CD4-positive, alpha-beta T cell treated with Interleukin-12 subunit alpha and Interleukin-12 subunit beta, for 1 hour (primary cell): ENCODE measurements around the gene KDM4B.
A peak's percentile ranks its signal among the peaks of the same experiment; 100 is the strongest.
"Not testable (repeated sequence)": the region's sequence is repeated elsewhere in the genome, so short reads cannot be mapped to it uniquely, and the experiment has no call there.

Source experiments
- DNase-seq: peaks from one replicate; pipeline ENCODE4 v3.0.0-alpha.2; 2020

The KDM4B gene

GRCh38 chr19:4969292-4969771 is 419 bp downstream of the KDM4B start:
- no peak for DNase-seq

- peak; percentile 13 for DNase-seq
Observed at GRCh38 chr19:4969772-4970531, 1.0 kb downstream of the KDM4B start.

- DNase-seq: no peak
Observed at GRCh38 chr19:4970558-4971423, 1.9 kb downstream of the KDM4B start.

- peak; percentile 33 for DNase-seq
Observed at GRCh38 chr19:4971424-4971793, 2.5 kb downstream of the KDM4B start.

GRCh38 chr19:4971816-4972495 is 3.0 kb downstream of the KDM4B start:
- no peak for DNase-seq

- DNase-seq: no peak
Observed at GRCh38 chr19:4972509-4973230, 3.8 kb downstream of the KDM4B start.

- DNase-seq: no peak
Observed at GRCh38 chr19:4974880-4975469, 6.1 kb downstream of the KDM4B start.

GRCh38 chr19:4975601-4976000 is 6.7 kb downstream of the KDM4B start:
- DNase-seq: not testable (repeated sequence)

GRCh38 chr19:4976401-4977298 is 7.7 kb downstream of the KDM4B start:
- DNase-seq: peak; percentile 24

GRCh38 chr19:4977299-4978174 is 8.6 kb downstream of the KDM4B start:
- no peak for DNase-seq

GRCh38 chr19:4979211-4979807 is 10.4 kb downstream of the KDM4B start:
- no peak for DNase-seq

GRCh38 chr19:4980067-4980466 is 11.2 kb downstream of the KDM4B start:
- DNase-seq: no peak

GRCh38 chr19:4980838-4981680 is 12.1 kb downstream of the KDM4B start:
- no peak for DNase-seq

- no peak for DNase-seq
Observed at GRCh38 chr19:4981681-4981958, 12.7 kb downstream of the KDM4B start.

- DNase-seq: no peak
Observed at GRCh38 chr19:4983346-4984105, 14.6 kb downstream of the KDM4B start.

GRCh38 chr19:4984106-4984380 is 15.1 kb downstream of the KDM4B start:
- no peak for DNase-seq

GRCh38 chr19:4984438-4984990 is 15.6 kb downstream of the KDM4B start:
- DNase-seq: no peak

GRCh38 chr19:4985551-4985991 is 16.7 kb downstream of the KDM4B start:
- no peak for DNase-seq
